Subcutaneous preadipocyte (primary cell): Measurements from ENCODE around the gene SNX12. TPM values are rescaled to one million over a fixed set of nuclear protein-coding genes. Genes with fewer than 3 reads are reported as not detected.

ENCODE experiments used
- small RNA-seq: library from RNA; depleted of rRNA; stranded (forward); fragments of <200 nt; gene quantifications from one replicate; pipeline ENCODE3, GENCODE V24; 2012
- total RNA-seq: library from RNA; depleted of rRNA; stranded (reverse); fragments of >200 nt; gene quantifications from 2 replicates; pipeline ENCODE4 v1.2.3, GENCODE V29; 2012

SNX12 gene
- total RNA-seq, result 48.9 and 49.6 TPM in 2 replicates

DNA sequence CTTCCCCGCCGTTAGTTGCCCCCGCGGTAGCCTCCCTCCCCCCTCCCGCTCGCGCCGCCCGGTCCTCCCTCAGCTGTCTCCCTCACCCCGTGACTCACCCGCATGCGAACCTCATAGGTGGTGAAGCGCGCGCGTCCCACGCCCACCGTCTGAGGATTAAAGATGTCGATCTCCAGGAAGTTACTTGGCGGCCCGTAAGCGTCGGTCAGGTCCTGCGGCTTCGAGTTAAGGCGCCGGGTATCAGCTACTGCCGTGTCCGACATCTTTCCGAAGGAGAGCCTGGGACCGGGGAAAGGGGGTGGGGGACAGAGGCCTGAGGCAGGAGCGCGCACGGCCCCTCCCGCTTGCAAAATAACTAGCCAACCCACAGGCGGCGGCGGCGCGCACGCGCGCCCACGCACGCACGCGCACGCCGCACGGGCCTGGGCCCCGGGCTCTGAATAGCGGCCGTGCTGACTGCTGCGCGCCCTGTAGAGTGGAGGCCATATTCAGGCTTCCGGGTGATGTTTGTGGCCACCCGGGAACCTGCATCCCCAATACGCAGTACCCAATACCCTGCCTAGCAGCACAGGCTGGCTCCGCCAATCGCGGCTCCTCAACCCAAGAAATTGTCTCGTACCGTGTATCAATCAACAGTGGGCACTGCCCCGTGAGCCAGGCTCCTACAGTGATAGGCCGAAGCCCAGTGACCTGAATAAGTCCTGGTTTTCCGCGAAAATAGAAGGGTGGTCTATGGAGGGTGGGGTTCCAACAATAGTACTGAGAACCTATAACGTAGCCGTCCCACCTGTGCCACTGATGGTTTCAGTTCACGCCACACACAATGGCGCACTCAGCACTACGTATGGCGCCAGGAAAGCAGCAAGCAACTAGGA is at the start of gene SNX12:
SNX12 (minus strand) TSS at position 291 of the 875 bp plus-strand sequence; CDS start at position 263, 28 bp downstream.

DNA sequence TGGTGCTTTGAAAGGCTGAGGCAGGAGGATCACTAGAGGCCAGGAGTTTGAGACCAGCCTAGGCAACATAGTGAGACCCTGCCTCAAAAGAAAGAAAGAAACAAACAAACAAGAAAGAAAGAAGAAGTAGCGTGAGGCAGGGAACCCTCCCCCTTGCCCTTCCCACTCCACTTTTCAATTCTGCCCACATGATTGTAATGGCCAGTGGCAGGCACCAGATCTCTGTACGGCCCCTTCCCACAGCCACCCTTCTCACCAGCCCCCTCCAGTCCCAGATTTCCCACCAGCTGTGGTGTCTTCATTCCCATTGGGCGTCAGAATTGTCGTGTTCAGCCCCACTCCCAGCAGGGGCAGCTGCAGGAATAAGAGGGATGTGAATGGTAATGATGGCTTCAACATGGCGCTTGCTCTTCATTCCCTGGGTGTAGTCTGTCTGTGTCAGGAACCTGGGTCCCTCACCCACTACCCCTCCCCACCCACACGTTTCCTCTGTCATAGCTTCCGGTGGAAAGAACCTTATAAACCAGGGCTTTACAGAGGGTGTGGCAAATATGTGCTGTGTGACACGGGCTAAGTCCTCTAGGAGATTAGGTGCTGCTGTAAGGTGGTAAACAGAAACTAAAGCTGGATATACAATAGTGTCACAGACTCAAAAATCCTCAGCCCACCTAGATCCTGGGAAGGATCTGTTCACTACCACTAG is 43.2 kb upstream of the SNX12 start, which contains the start of gene IL2RG:
IL2RG (minus strand) TSS at position 437 of the 703 bp plus-strand sequence; CDS start at position 399, 38 bp downstream.

DNA sequence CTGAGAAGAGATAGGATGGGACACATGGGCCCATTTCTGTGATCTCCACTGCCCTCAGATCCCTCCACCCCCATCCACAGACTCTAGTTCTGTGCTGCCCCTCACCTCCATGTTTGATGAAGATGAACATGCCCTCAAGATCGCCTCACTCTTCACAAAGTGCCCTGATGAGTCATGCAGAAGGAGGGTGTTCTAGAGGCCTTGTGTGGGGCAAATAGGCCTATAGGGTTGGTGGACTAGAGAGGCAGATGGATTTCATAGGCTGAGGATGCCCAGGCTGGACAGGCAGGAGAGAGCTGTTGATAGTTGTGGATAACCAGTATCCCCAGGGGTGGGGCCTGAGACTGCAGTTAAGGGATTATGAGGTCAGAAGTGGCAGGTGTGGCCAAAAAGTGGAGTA is 38.3 kb upstream of the SNX12 start, which contains the start of gene CXorf65:
CXorf65 (minus strand) TSS at position 314 of the 400 bp plus-strand sequence; CDS start at position 130, 184 bp downstream.

DNA sequence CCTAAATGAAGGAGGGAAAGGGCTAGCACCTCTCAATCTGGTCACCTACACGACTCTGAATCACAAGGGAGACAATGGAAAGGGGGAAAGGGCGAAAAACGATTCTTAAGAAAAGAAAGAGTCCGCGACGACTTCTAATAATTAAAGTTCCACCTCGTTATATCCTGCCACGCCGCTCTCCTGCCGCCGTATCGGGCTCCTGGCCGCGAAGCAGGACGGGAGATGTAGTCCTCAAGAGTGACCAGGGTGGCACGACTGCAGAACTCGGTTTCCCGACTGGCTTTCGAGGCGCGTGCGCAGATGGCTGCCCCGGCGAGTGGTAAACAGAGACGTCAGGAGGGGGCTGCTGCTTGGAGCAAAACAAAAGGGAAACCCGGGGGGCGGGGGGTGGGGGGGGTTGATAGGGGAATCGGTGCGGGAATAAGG is 27.4 kb upstream of the SNX12 start, which contains the start of gene FOXO4:
FOXO4 (plus strand) TSS at position 297 of the 426 bp plus-strand sequence. CDS start 678 bp downstream, outside the sequence.

Small RNA genes lying within 50 kb of the gene (small RNA-seq; reads per million reads assigned to genes)
- gene CXorf65 (not detected), gene RNU1-56P (0.25 reads per million)

Other genes starting within 250 kb of the SNX12 start
- gene TEX11, start 159.6 kb downstream of the SNX12 start, total RNA-seq, result not detected in 2 replicates
- gene SLC7A3, start 137.2 kb downstream of the SNX12 start, total RNA-seq, result not detected in 2 replicates
- gene FOXO4, start 27.5 kb upstream of the SNX12 start, total RNA-seq, result 2.6 and 3.3 TPM in 2 replicates
- gene CXorf65, start 38.4 kb upstream of the SNX12 start, total RNA-seq, result not detected in 2 replicates
- gene IL2RG, start 43.2 kb upstream of the SNX12 start, total RNA-seq, result not detected in 2 replicates
- gene MED12, start 50.3 kb upstream of the SNX12 start, total RNA-seq, result 20.6 and 24.4 TPM in 2 replicates
- gene NLGN3, start 76.5 kb upstream of the SNX12 start, total RNA-seq, result 0.20 and 0.37 TPM in 2 replicates
- gene GJB1, start 154.9 kb upstream of the SNX12 start, total RNA-seq, result not detected in 2 replicates
- 12.7 and 13.2 TPM in 2 replicates for gene ZMYM3, start 185.8 kb upstream of the SNX12 start, total RNA-seq
- gene NONO, start 215.3 kb upstream of the SNX12 start, total RNA-seq, result 330 and 392 TPM in 2 replicates
- 0.98 and 1.8 TPM in 2 replicates for gene ITGB1BP2, start 233.4 kb upstream of the SNX12 start, total RNA-seq